GM12878 (cell line): Measurements from ENCODE around the gene CCDC85B. TPM values are rescaled to one million over a fixed set of nuclear protein-coding genes. Genes with fewer than 3 reads are reported as not detected.
A peak's percentile ranks its signal among the peaks of the same experiment; 100 is the strongest.

Experiments used
- CEBPZ ChIP-seq: fragments of 150-350 bp; IDR thresholded peaks from 2 replicates; pipeline ENCODE4 v1.6.1; 2016; ENCODE audit warnings: low read depth, low read length
- CTCF ChIP-seq, 3 experiments: IDR thresholded peaks in 2 of 3; conservative IDR thresholded peaks in 1 of 3; 2 replicates each; pipeline ENCODE4 v1.5.1; 2011; ENCODE audit warnings: low read depth in 3 of 3, low read length in 3 of 3, mild to moderate bottlenecking in 3 of 3, control low read depth in 2 of 3, moderate library complexity in 2 of 3, inconsistent platforms in 1 of 3, mixed read lengths in 1 of 3; ENCODE audit not compliant: control insufficient read depth in 2 of 3, insufficient read depth in 1 of 3; ENCODE audit errors: extremely low read depth in 1 of 3
- E2F8 ChIP-seq: fragments of 450-650 bp; IDR thresholded peaks from 2 replicates; pipeline ENCODE4 v1.6.1; 2018; ENCODE audit warnings: mild to moderate bottlenecking, low read depth, moderate library complexity; ENCODE audit not compliant: partially characterized antibody
- HDGF ChIP-seq: fragments of 450-650 bp; IDR thresholded peaks from 2 replicates; pipeline ENCODE4 v1.6.1; 2016; ENCODE audit warnings: antibody characterized with exemption
- IKZF1 ChIP-seq: fragments of 450-650 bp; conservative IDR thresholded peaks from 2 replicates; pipeline ENCODE4 v1.6.1; 2017; ENCODE audit warnings: antibody characterized with exemption, mild to moderate bottlenecking
- PAX5 ChIP-seq: IDR thresholded peaks from 2 replicates; pipeline ENCODE4 v1.6.1; 2011; ENCODE audit warnings: low read depth, low read length, borderline replicate concordance
- POLR2AphosphoS2 ChIP-seq: IDR thresholded peaks from 2 replicates; pipeline ENCODE4 v1.6.1; 2011; ENCODE audit warnings: low read depth, mild to moderate bottlenecking, low read length, improper control_type of control experiment, moderate library complexity
- RUNX3 ChIP-seq: IDR thresholded peaks from 2 replicates; pipeline ENCODE4 v1.6.1; 2012; ENCODE audit warnings: low read length, inconsistent platforms
- SP1 ChIP-seq: IDR thresholded peaks from one replicate; pipeline ENCODE4 v1.6.1; 2011; ENCODE audit warnings: low read depth, low read length
- TAF1 ChIP-seq: IDR thresholded peaks from 2 replicates; pipeline ENCODE4 v1.6.1; 2011; ENCODE audit warnings: mild to moderate bottlenecking, low read depth, low read length, borderline replicate concordance
- WRNIP1 ChIP-seq: IDR thresholded peaks from 2 replicates; pipeline ENCODE4 v1.6.1; 2011; ENCODE audit warnings: low read depth, low read length, improper control_type of control experiment, borderline replicate concordance
- polyA plus RNA-seq, 11 experiments: library from polyadenylated mRNA; depleted of rRNA in 4 of 11; unstranded in 6 of 11; stranded (reverse) in 5 of 11; fragments of >200 nt; fragmentation: Nextera tagmentation in 4 of 11; fragmentation: Illumina TruSeq in 1 of 11; extraction: Ambion mirVana in 4 of 11; extraction: Trizol in 1 of 11; gene quantifications; 1 replicate in 1 of 11; 2 replicates in 10 of 11; pipeline versions ENCODE4 v1.2.1 to v1.2.3, GENCODE V29; 2011 to 2016; ENCODE audit warnings: inconsistent platforms in 2 of 11, missing spikeins in 2 of 11, low read depth in 1 of 11
- total RNA-seq, 4 experiments: library from RNA; depleted of rRNA in 3 of 4; stranded (reverse); fragments of >200 nt in 3 of 4; fragmentation: Illumina TruSeq in 1 of 4; extraction: Trizol in 1 of 4; gene quantifications; 2 replicates each; pipeline versions ENCODE4 v1.2.1 to v1.2.3, GENCODE V29; 2013 to 2021

CCDC85B gene
- total and polyA plus RNA-seq, 10 of the 15 experiments (the other 5 are each of a cell fraction or from before 2014, with no cell fraction given), result 0.32 to 114 (median 49.5) TPM

- TF ChIP-seq IKZF1 (peak; percentile 99), WRNIP1 (0 out of 2 replicates have a peak, but pooled peaks have one; percentile 46), HDGF (peak; percentile 50; the same call in 1 of the 2 replicates), CEBPZ (no peak), TAF1 (peak; percentile 91), SP1 (peak; percentile 11), E2F8 (no peak), RUNX3 (no peak), POLR2AphosphoS2 (peak; percentile 99), PAX5 (0 out of 2 replicates have a peak, but pooled peaks have one; percentile 12), CTCF (IDR thresholded peaks at IDR 0.05 in 2 of 3, conservative IDR thresholded peaks at IDR 0.05 in 1 of 3; ENCODE audit: control insufficient read depth in 2 of 3, extremely low read depth in 1 of 3, insufficient read depth in 1 of 3, low read depth in 3 of 3, low read length in 3 of 3) (no peak)
Observed at GRCh38 chr11:65857853-65858680, 32.4 kb upstream of the CCDC85B start, which contains the start of gene CFL1 (continued).
